Tibial artery (tissue), 4 donors: ENCODE data around the gene APOB.

Source experiments
- DNase-seq, 2 donors: peaks; one replicate each; pipeline ENCODE4 v3.0.0-alpha.2; 2019
- H3K27ac ChIP-seq, 2 donors: fragments of 200-600 bp; sonication (generic) in 1 of 2; 1 replicate in 1 of 2; 2 replicates in 1 of 2; pipeline ENCODE4 v1.5.1; 2018 to 2019; ENCODE audit warnings: mild to moderate bottlenecking in 1 of 2
- H3K27me3 ChIP-seq, 2 donors: fragments of 200-600 bp; sonication (generic) in 1 of 2; one replicate each; pipeline versions ENCODE4 v1.5.1 to v1.6.0; 2016 to 2019
- H3K36me3 ChIP-seq, 3 donors: fragments of 200-600 bp; sonication (generic) in 2 of 3; one replicate each; pipeline ENCODE4 v1.5.1; 2016 to 2019; ENCODE audit warnings: mild to moderate bottlenecking in 2 of 3
- H3K4me1 ChIP-seq, 4 donors: fragments of 200-600 bp; sonication (generic) in 2 of 4; 1 replicate in 3 of 4; 2 replicates in 1 of 4; pipeline ENCODE4 v1.5.1; 2016 to 2019
- H3K4me3 ChIP-seq, 2 donors: fragments of 200-600 bp; sonication (generic) in 1 of 2; 1 replicate in 1 of 2; 2 replicates in 1 of 2; pipeline ENCODE4 v1.5.1; 2018 to 2019; ENCODE audit warnings: mild to moderate bottlenecking in 2 of 2
- H3K9me3 ChIP-seq, 3 donors: fragments of 200-600 bp; sonication (generic) in 1 of 3; one replicate each; pipeline ENCODE4 v1.5.1; 2016 to 2019
- intact Hi-C: fragments of 100-400 bp; cut with DNase I; formaldehyde crosslinking; loops from one replicate; pipeline ENCODE4 v1.15.0; 2023; ENCODE audit warnings: low total_unique reads
- TF ChIP-seq, protein P1 (sequence below), 2 experiments: fragments of 200-600 bp in 1 of 2; fragments of 450-650 bp in 1 of 2; IDR thresholded peaks; one replicate each; pipeline ENCODE4 v1.5.1; 2017 to 2019; ENCODE audit warnings: antibody characterized with exemption in 2 of 2, mild to moderate bottlenecking in 1 of 2, moderate library complexity in 1 of 2

APOB gene

GRCh38 chr2:21043744-21044532 lies at the start of gene APOB:
Gene APOB, minus strand, starts transcription at chr2:21044073. Its CDS starts 128 bp downstream, at chr2:21043945.
- DNase-seq: peak in 1 of 2 donors; percentile 70
- intact Hi-C loops: loop anchor here (2.0 to 10.0 kb wide), 3 partner anchors 75 to 379 kb away; partner anchors contain the start of gene GDF7
- Histone ChIP-seq H3K27me3 (no peaks in the 10 kb centered on the region), H3K27ac (peak within 1 kb of the TSS; percentile 74 to 89), H3K36me3 (no peaks in the 10 kb centered on the region), H3K4me1 (peaks cover 0 to 37% (median 23%) of the 10 kb centered on the region in 4 donors), H3K9me3 (no peaks in the 10 kb centered on the region), H3K4me3 (peak within 1 kb of the TSS; percentile 36 to 40)
- TF ChIP-seq, protein P1, sequence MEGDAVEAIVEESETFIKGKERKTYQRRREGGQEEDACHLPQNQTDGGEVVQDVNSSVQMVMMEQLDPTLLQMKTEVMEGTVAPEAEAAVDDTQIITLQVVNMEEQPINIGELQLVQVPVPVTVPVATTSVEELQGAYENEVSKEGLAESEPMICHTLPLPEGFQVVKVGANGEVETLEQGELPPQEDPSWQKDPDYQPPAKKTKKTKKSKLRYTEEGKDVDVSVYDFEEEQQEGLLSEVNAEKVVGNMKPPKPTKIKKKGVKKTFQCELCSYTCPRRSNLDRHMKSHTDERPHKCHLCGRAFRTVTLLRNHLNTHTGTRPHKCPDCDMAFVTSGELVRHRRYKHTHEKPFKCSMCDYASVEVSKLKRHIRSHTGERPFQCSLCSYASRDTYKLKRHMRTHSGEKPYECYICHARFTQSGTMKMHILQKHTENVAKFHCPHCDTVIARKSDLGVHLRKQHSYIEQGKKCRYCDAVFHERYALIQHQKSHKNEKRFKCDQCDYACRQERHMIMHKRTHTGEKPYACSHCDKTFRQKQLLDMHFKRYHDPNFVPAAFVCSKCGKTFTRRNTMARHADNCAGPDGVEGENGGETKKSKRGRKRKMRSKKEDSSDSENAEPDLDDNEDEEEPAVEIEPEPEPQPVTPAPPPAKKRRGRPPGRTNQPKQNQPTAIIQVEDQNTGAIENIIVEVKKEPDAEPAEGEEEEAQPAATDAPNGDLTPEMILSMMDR (IDR thresholded peaks at IDR 0.05): no peak

DNA sequence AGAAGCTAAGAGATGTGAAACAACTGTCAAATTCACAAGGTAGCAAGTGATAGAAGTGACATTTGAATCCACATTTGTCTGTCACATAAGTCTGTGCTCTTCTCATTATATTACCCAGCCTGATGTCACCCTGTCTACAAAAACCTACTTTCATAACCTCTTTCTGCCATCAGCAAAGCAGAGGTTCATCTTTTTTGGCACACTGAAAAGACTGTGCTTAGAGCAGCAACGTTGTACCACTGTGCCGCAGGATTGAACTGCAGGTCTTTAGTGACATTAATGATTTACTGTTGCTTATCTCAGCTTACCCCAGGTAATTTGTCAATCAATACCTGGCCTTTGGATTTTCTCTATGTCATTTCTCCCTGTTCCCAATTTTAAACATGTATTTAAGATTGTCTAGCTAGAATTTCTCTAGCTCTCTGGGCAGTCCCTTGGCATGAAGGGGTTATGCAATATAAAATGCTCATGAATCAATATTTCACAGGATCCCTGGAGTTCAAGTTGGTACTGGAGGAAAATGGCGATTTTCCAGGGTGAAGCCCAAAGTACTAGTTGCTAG lies 48.5 kb upstream of the APOB start:
- TF ChIP-seq, protein P1 (IDR thresholded peaks at IDR 0.05): no peak
- Histone ChIP-seq H3K27ac (no peak overlapping the region), H3K9me3 (no peaks in the 10 kb centered on the region), H3K4me1 (no peaks in the 10 kb centered on the region), H3K36me3 (no peaks in the 10 kb centered on the region), H3K27me3 (no peaks in the 10 kb centered on the region), H3K4me3 (no peak overlapping the region)
- DNase-seq: no peak
- intact Hi-C loops: no loop called here

DNA sequence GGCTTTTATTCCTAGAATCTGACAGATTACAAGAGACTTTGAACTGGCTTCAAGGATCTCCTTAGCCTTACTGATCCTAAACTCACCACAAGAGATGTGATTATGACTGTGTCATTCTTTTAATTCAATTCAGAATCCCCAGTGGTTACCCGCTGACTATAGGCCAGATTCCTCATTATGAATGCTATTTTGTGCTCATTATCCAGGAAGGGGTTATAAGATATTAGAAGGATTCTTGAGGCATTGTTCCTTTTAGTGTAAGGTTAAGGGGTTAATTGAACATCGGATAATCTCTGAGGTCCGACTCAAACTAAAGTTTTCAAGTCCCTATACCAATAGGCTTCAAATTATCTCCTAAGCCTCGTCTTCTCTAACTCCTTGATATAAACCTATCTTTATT lies 40.5 kb upstream of the APOB start:
- H3K27ac ChIP-seq: no peak overlapping the region
- H3K4me1 ChIP-seq: no peaks in the 10 kb centered on the region
- TF ChIP-seq, protein P1 (IDR thresholded peaks at IDR 0.05): no peak
- no peaks in the 10 kb centered on the region for H3K36me3 ChIP-seq
- DNase-seq: no peak
- intact Hi-C loops: no loop called here
- no peaks in the 10 kb centered on the region for H3K27me3 ChIP-seq
- no peaks in the 10 kb centered on the region for H3K9me3 ChIP-seq
- no peak overlapping the region for H3K4me3 ChIP-seq

GRCh38 chr2:21083482-21083881 lies 39.6 kb upstream of the APOB start:
- DNase-seq: no peak
- no peaks in the 10 kb centered on the region for H3K27me3 ChIP-seq
- peaks cover 0 to 2% (median 1%) of the 10 kb centered on the region in 3 donors for H3K9me3 ChIP-seq
- no peaks in the 10 kb centered on the region for H3K4me1 ChIP-seq
- no peak overlapping the region for H3K4me3 ChIP-seq
- intact Hi-C loops: no loop called here
- H3K36me3 ChIP-seq: no peaks in the 10 kb centered on the region
- H3K27ac ChIP-seq: no peak overlapping the region
- TF ChIP-seq, protein P1 (IDR thresholded peaks at IDR 0.05): no peak

DNA sequence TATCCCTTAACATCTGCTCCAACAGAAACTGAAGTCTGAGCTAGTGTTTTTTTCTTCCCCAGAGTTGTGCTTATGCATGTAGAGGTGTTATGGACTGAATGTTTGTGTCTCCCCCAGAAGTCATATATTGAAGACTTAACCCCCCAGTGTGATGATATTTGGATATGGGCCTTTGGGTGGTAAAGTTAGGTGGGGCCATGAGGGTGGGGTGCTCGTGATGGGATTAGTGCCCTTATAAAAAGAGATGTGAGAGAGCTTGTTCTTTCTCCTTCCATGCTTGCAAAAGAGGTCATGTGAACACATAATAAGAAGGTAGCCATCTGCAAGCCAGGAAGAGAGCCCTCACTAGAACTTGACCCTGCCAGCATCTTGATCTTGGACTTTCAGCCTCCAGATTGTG lies 34.4 kb upstream of the APOB start:
- TF ChIP-seq, protein P1 (IDR thresholded peaks at IDR 0.05): no peak
- peaks cover 0 to 7% (median 6%) of the 10 kb centered on the region in 3 donors for H3K9me3 ChIP-seq
- intact Hi-C loops: no loop called here

More for the DNA sequence above, 34.4 kb upstream of the APOB start:
- no peaks in the 10 kb centered on the region for H3K36me3 ChIP-seq
- no peaks in the 10 kb centered on the region for H3K27me3 ChIP-seq
- no peaks in the 10 kb centered on the region for H3K4me1 ChIP-seq
- DNase-seq: no peak
- no peak overlapping the region for H3K27ac ChIP-seq
- no peak overlapping the region for H3K4me3 ChIP-seq
